Fibroblast of skin of abdomen (primary cell): ENCODE measurements around the gene NAGS.
A peak's percentile ranks its signal among the peaks of the same experiment; 100 is the strongest.
"Not testable (repeated sequence)": the region's sequence is repeated elsewhere in the genome, so short reads cannot be mapped to it uniquely, and the experiment has no call there.

Experiments used
- DNase-seq: peaks from one replicate; pipeline ENCODE4 v3.0.0-alpha.2; 2013

Gene NAGS

DNA sequence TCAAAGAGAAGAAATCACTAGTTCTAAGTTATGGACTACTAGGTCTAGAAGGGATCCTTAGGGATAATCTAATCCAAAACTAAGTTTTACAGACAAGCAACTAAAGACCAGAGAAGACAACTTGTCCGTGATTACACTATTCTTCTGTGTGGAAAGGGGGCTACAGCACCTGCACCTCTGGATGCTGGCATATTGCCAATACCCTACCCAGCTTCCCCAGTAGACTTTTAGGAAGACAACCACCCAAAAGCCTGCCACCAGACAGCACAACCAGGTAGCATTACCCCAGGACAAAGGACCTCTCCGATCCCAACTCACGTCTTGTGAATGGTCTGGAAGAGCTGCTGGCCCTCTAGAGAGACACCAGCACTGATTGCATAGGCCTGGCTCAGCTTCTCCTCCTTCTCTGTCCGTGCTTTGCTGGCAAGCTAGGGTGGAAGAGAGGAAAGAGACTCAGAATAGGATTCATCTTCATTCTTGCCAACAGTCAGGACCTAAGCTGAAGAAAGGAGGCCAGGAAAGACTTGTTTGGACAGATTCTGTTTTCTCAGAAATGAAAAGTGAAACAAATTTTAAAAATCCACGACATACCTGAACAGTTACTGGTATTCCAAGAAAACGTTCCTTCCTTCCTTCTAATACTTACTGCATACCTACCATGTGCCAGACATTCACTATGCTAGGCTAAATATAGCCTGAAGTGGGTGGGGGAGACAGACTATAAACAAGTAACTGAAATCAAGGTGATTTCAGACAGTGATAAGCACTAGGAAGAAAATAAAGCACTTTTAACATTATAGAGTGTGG is 35.6 kb downstream of the NAGS start:
- DNase-seq = no peak

DNA sequence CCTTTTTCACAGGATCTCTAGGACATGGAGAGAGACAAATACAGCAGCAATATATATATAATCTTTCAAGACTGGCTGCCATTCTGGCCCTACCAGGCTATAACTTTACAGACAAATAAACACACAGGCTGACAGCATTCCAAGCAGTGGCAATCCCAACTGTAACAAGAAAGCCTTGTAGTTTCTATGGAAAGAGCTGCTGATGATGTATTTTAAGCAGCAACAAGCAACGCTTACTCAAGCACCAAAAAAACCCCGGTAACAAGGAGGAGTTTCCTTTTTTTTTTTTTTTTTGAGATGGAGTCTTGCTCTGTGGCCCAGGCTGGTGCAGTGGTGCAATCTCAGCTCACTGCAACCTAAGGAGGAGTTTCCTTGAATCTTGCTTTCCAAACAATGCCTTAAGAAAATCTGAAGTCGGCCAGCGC is 38.9 kb downstream of the NAGS start:
- no peak for DNase-seq

DNA sequence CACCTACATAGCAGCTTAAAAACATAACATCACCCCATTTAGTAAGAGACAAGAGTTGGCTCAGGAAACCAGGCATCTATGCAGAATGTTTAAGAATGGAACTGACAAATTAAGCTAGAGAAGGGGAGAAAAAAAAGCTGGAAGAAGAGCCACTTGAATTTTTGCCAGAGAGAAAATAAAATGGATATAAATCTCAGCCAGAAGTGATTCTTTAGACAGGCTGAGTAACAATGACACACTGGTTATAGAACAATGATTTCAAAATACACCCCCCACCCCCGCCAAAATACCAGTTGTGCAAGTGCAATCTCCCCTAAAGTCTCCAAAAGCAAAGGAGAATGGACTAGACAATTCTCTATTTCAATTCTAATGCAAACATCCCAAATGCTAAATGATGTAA is 39.6 kb downstream of the NAGS start:
- peak; percentile 68 for DNase-seq

DNA sequence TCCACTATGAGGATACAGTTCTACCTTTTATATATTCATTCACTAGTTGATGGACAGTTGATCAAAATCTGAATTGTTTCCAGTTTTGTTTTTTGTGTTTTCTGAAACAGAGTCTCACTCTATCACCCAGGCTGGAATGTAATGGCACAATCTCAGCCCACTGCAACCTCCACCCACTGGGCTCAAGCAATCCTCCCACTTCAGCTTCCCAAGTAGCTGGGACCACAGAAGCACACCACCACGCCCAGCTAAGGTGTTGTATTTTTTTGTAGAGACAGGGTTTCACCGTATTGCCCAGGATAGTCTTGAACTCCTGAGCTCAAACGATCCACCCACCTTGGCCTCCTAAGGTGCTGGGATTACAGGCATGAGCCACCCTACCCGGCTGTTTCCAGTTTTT is 41.1 kb downstream of the NAGS start:
- no peak for DNase-seq

DNA sequence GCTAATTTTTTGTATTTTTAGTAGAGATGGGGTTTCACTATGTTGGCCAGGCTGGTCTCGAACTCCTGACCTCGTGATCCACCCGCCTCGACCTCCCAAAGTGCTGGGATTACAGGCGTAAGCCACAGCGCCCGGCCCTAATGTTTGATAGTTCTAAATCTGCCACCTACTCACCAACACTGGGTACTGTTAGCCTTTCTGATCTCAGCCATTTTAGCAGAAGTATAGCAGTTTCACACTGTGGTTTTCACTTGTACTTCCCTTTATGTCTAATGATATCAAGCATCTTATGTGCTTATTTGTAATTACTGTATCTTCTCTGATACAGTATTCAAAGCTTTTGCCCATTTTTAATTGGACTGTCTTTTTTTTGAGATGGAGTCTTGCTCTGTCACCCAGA is 42.5 kb downstream of the NAGS start:
- DNase-seq = not testable (repeated sequence)

DNA sequence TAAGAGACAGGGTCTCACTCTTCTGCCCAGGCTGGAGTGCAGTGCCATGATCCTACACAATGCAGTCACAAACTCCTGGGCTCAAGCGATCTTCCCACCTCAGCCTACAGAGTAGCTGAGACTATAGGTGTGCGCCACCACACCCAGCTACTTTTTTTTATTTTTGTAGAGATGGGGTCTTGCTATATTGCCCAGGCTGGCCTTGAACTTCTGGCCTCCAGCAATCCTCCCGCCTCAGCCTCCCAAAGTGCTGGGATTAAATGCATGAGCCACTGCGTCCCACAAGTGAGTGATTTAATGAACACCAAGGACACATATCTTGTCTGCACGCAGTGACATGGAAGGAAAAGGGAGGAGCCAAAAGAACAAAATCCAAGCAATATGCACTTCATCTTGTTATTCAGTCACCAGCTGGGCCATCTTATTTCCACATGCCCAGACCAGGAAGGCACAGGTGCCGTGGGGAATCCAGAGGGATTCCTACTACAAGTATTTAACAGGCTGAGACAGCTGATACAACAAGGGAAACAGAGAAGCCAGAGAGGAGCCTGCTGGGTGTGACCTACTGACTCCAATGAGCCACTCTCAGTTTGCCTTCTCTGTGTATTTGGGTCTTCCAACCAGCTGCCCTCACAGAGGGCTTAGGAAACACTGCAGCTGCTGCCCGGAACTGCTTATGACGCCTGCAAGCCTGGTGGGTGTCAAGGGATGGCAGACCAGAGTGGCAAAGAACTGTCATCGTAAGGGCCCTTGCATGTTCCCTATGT is 45.1 kb downstream of the NAGS start:
- DNase-seq = no peak

DNA sequence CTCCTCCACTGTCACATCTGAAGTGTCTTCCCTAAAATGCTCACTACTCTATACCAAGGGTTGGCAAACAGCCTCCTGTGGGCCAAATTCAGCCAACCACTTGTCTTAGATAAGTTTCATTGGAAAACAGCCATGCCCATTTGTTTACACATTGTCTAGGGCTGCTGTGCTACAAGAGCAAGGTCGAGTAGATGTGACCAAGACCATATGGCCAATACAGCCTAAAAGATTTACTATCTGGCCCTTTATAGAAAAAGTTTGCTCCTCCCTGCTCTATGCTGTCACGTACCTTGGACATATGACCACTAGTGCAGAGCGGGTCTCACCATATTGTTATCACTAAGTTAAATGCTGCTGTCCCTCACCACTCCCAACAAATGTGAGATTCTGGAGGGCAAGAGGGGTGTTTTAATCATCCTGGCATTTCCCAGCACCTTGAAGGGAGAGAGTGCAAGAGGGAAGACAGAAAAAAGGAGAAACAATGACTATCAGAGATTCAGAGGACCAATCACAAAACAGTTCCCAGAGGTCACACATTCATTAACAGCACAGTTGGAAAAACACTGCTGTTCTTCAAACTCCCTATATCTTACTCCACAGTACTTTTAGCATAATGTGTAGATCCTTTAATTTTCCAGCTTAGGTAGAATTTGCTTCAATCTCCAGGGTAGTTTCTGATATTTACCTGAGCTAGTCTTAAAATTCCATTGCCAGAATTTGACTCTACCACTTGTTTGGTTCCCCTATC is 48.9 kb downstream of the NAGS start:
- DNase-seq = no peak
